ENCODE measurements around the gene LRMDA. TPM values are rescaled to one million over a fixed set of nuclear protein-coding genes. Genes with fewer than 3 reads are reported as not detected.

Gene LRMDA
- total and polyA plus RNA-seq, 2 of the 13 experiments (the other 11 are each of a cell fraction or from before 2014, with no cell fraction given): 13.4 to 22.0 TPM

DNA sequence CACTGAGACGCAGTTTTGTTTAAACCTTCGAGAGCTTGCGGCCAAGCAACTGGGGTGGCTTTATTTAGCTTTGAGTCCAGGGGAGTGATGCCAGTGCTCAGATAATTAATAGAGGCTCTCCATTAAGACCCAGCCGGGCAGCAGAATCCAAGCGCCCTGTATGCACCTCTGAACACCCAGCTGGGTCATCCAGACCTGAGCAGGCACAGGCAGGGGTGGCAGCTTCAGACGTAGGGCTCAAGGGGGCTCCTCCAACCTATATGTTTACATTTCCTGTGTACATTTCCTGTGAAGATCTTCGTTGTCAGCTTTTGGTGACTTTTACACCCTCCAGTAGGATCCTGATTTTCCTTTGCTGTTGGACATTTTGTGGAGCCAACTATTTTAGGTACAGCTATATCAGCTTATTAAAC is 719.5 kb downstream of the LRMDA start (continued):
- TF ChIP-seq ZNF431 (CRISPR knock-in tag; IDR thresholded peaks at IDR 0.05; ENCODE audit: borderline replicate concordance, low read depth): no peak
- TF ChIP-seq RAD21 (CRISPR knock-in tag; IDR thresholded peaks at IDR 0.05): no peak
- no peak for TF ChIP-seq U2AF2 (IDR thresholded peaks at IDR 0.05; ENCODE audit: low read depth, low read length)
- TF ChIP-seq GABPA (IDR thresholded peaks at IDR 0.05; ENCODE audit: low read depth, low read length): no peak
- TF ChIP-seq GABPA (CRISPR knock-in tag; IDR thresholded peaks at IDR 0.05; ENCODE audit: low read depth): peak; percentile 56; the same call in 1 of the 2 replicates
- TF ChIP-seq, protein P1, sequence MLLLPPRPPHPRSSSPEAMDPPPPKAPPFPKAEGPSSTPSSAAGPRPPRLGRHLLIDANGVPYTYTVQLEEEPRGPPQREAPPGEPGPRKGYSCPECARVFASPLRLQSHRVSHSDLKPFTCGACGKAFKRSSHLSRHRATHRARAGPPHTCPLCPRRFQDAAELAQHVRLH (CRISPR knock-in tag; IDR thresholded peaks at IDR 0.05; ENCODE audit: borderline replicate concordance, low read depth): no peak
- no peak for TF ChIP-seq ZNF724P (CRISPR knock-in tag; IDR thresholded peaks at IDR 0.05; ENCODE audit: borderline replicate concordance)
- TF ChIP-seq, protein P2, sequence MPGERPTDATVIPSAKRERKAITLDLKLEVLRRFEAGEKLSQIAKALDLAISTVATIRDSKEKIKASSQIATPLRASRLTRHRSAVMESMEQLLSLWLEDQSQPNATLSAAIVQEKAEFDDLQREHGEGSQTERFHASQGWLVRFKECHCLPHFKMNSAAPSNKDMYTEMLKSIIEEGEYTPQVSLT (CRISPR knock-in tag; IDR thresholded peaks at IDR 0.05; ENCODE audit: borderline replicate concordance, low read depth): no peak
- TF ChIP-seq CEBPG (CRISPR knock-in tag; IDR thresholded peaks at IDR 0.05): no peak
- no peak for TF ChIP-seq FOXA1 (IDR thresholded peaks at IDR 0.05)
- TF ChIP-seq FOXA1 (CRISPR knock-in tag; IDR thresholded peaks at IDR 0.05): peak; percentile 74
- TF ChIP-seq, protein P3, sequence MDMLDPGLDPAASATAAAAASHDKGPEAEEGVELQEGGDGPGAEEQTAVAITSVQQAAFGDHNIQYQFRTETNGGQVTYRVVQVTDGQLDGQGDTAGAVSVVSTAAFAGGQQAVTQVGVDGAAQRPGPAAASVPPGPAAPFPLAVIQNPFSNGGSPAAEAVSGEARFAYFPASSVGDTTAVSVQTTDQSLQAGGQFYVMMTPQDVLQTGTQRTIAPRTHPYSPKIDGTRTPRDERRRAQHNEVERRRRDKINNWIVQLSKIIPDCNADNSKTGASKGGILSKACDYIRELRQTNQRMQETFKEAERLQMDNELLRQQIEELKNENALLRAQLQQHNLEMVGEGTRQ (IDR thresholded peaks at IDR 0.05; ENCODE audit: low read depth, low read length): no peak
- TF ChIP-seq, protein P3 (CRISPR knock-in tag; IDR thresholded peaks at IDR 0.05; ENCODE audit: borderline replicate concordance): no peak
- TF ChIP-seq TMF1 (CRISPR knock-in tag; IDR thresholded peaks at IDR 0.05; ENCODE audit: low read depth): no peak
- no peak for TF ChIP-seq ZNF234 (CRISPR knock-in tag; conservative IDR thresholded peaks at IDR 0.05)
- TF ChIP-seq EP300 (IDR thresholded peaks at IDR 0.05; ENCODE audit: low read depth in 2 of 2, low read length in 2 of 2): peak in 1 of 2 experiments; percentile 74; a peak in 2 of 4 replicates
- TF ChIP-seq EP300 (CRISPR knock-in tag; IDR thresholded peaks at IDR 0.05; ENCODE audit: borderline replicate concordance): peak; percentile 31; the same call in 1 of the 2 replicates
- no peak for TF ChIP-seq KLF16 (CRISPR knock-in tag; IDR thresholded peaks at IDR 0.05)
- no peak for TF ChIP-seq ELF3 (CRISPR knock-in tag; IDR thresholded peaks at IDR 0.05)
- no peak for TF ChIP-seq BHLHE40 (IDR thresholded peaks at IDR 0.05; ENCODE audit: low read length)
- no peak for TF ChIP-seq ZNF7 (CRISPR knock-in tag; IDR thresholded peaks at IDR 0.05)
- no peak for TF ChIP-seq CREB1 (IDR thresholded peaks at IDR 0.05)
- no peak for TF ChIP-seq CREB1 (CRISPR knock-in tag; IDR thresholded peaks at IDR 0.05)
- no peak for TF ChIP-seq ELF1 (CRISPR knock-in tag; IDR thresholded peaks at IDR 0.05)
- TF ChIP-seq ZNF577 (CRISPR knock-in tag; IDR thresholded peaks at IDR 0.05; ENCODE audit: borderline replicate concordance, low read depth): no peak
- TF ChIP-seq KMT2A (CRISPR knock-in tag; IDR thresholded peaks at IDR 0.05): no peak; the same call in 1 of the 2 replicates
- TF ChIP-seq, protein P4, sequence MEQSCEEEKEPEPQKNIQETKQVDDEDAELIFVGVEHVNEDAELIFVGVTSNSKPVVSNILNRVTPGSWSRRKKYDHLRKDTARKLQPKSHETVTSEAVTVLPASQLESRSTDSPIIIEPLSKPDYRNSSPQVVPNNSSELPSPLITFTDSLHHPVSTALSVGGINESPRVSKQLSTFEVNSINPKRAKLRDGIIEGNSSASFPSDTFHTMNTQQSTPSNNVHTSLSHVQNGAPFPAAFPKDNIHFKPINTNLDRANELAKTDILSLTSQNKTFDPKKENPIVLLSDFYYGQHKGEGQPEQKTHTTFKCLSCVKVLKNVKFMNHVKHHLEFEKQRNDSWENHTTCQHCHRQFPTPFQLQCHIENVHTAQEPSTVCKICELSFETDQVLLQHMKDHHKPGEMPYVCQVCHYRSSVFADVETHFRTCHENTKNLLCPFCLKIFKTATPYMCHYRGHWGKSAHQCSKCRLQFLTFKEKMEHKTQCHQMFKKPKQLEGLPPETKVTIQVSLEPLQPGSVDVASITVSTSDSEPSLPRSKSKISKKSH (CRISPR knock-in tag; IDR thresholded peaks at IDR 0.05; ENCODE audit: borderline replicate concordance): no peak

All from HepG2 (cell line).